ENCODE measurements around the gene VTI1A.
"Not testable (repeated sequence)": the region's sequence is repeated elsewhere in the genome, so short reads cannot be mapped to it uniquely, and the experiment has no call there.

Gene VTI1A

GRCh38 chr10:112447620-112447928 lies 559 bp downstream of the VTI1A start:
- peak overlapping the region; percentile 100 for H3K4me3 ChIP-seq (ENCODE audit: control insufficient read depth, low read depth, low read length)
- TF ChIP-seq CTCF (IDR thresholded peaks at IDR 0.05; ENCODE audit: control insufficient read depth, insufficient read depth, low read depth, low read length, missing control alignments), result no peak
- DNase-seq (ENCODE audit: low read depth), result no peak

DNA sequence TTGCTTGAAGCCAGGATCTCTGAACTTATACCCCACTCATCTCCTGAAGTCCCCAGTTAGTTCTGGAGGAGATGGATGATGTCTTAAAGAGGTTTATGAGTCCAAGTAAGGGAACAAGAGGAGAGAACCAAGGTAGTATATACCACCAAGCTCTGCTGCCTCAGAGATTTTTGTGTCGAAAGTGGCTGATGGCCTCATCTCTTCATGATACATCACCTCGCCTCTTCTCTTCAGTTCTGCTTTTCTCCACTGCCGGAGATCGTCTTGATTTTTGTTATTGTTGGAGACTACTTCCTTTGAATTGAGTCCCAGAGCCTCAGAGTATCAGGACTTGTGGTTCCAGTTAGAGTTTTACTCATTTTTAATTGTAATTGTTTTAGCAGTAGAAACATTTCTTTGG lies 1.9 kb downstream of the VTI1A start:
- DNase-seq (ENCODE audit: low read depth), result no peak
- no peak for TF ChIP-seq CTCF (IDR thresholded peaks at IDR 0.05; ENCODE audit: control insufficient read depth, insufficient read depth, low read depth, low read length, missing control alignments)
- H3K4me3 ChIP-seq (ENCODE audit: control insufficient read depth, low read depth, low read length), result no peak overlapping the region

DNA sequence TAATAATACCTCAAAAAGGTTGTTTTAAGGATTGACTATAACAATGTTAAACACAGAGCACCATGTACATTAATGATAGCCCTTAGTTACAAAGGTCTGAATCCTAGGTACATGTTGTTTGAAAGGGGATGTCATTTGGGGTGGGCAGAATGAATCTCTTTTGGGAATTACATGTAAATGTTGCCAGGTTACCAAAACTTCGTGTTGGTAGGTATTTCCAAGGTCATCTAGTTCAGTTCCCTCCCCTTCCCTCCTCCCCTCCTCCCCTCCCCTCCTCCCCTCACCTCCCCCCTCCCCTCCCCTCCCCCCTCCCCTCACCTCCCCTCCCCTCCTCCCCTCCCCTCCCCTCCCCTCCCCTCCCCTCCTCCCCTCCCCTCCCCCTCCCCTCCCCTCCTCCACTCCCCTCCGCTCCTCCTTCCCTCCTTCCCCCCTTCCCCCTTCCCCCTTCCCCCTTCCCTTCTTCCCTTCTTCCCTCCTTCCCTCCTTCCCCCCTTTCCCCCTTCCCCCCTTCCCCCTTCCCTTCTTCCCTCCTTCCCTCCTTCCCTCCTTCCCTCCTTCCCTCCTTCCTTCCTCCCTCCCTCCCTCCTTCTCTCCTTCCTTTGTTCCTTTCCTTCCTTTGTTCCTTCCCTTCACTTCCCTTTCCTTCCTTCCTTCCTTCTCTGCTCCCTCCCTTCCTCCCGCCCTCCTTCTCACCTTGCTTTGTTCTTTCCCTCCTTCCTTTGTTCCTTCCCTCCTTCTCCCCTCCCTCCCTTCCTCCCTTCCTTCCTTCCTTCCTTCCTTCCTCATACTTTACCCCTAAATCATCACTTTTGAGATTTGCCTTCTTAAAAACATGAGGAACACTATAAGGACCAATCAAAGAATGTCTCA lies 8.1 kb downstream of the VTI1A start:
- TF ChIP-seq CTCF (IDR thresholded peaks at IDR 0.05; ENCODE audit: control insufficient read depth, insufficient read depth, low read depth, low read length, missing control alignments), result no peak
- DNase-seq (ENCODE audit: low read depth), result no peak

DNA sequence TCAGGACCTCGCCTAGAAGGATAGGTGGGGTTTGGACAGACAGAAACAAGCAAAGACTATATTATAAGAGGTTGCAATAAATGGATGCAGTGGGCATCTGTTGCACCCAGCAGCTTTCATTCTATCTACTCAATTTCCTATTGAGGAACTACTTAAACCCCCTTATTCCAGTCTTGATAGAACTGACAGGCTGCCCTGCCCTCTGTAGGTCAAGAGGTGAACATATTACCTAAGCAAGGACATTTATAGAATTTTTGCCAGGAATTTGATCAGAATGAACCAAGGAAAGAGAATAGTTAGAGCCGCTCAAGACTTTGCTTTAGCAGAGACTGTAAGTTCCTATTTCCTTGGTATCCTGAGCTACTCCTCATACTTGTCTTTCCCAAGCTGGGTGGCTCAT lies 9.5 kb downstream of the VTI1A start:
- no peak overlapping the region for H3K4me3 ChIP-seq (ENCODE audit: control insufficient read depth, low read depth, low read length)
- no peak for DNase-seq (ENCODE audit: low read depth)
- no peak for TF ChIP-seq CTCF (IDR thresholded peaks at IDR 0.05; ENCODE audit: control insufficient read depth, insufficient read depth, low read depth, low read length, missing control alignments)

More for the DNA sequence above, 8.1 kb downstream of the VTI1A start:
- H3K4me3 ChIP-seq (ENCODE audit: control insufficient read depth, low read depth, low read length), result no peak overlapping the region

DNA sequence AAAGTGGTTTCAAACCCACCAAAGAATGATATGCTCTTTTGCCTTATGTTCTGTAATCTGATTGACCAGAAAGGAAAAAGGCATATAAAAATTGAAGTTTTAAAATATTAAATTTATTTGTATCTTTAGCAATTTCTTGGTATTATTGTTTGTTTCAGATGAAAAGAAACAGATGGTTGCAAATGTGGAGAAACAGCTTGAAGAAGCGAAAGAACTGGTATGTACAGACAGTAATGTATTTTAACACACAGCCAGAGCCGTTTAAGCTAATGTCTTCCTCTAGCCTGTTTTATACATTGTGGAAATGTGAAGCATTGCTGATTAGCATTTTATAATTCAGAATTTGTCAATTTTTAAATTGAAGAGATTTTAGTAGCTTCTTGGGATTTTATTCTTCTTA lies 13.4 kb downstream of the VTI1A start:
- H3K4me3 ChIP-seq (ENCODE audit: control insufficient read depth, low read depth, low read length), result no peak overlapping the region
- no peak for TF ChIP-seq CTCF (IDR thresholded peaks at IDR 0.05; ENCODE audit: control insufficient read depth, insufficient read depth, low read depth, low read length, missing control alignments)
- DNase-seq (ENCODE audit: low read depth), result no peak

DNA sequence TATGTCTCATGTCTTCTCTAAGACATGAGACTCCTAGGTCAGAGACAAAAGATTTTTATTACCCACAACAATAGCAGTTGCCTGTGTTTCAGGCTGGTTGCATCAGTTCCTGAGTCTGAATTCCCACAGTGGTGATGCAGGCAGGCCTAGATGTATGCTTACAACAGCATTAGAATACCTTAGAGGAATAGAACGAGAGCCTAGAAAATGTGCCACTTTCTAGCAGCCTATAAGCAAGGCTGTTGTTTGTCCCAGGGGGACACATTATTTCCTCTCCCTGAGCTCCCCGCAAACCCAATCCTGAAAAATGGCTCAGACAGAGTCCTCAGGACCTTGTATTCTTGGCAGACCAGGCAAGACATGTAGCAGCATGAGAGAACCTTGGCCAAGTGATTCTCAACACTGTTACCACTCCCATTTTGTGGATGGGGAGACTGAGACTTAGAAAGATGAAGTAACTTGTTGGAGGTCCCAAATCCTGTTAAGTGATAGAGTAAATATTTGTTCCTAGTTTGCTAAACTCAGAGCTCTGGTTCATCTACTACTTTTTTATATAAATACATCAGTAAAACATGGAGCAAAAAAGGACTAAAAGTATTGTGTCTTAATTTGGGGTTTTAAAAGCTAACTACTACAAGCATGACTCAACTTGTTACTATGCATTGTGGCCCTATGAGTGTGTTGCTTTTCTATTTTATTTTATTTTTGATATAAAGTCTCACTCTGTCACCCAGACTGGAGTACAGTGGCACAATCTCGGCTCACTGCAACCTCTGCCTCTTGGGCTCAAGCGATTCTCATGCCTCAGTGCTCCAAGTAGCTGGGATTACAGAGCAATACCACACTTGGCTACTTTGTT lies 14.2 kb downstream of the VTI1A start:
- no peak for TF ChIP-seq CTCF (IDR thresholded peaks at IDR 0.05; ENCODE audit: control insufficient read depth, insufficient read depth, low read depth, low read length, missing control alignments)
- DNase-seq (ENCODE audit: low read depth), result peak; percentile 87

DNA sequence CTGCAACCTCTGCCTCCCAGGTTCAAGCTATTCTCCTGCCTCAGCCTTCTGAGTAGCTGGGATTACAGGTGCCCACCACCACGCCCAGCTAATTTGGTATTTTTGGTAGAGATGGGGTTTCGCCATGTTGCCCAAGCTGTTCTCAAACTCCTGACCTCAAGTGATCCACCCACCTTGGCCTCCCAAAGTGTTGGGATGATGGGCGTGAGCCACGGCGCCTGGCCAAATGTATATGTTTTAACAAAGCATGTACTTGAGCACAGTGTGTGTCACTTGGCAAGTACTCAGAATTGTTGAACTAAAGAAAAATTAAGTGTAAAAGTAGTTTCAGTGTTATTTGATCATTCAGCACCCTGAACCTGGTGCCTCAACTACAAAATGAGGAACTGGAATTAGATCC lies 17.1 kb downstream of the VTI1A start:
- DNase-seq (ENCODE audit: low read depth); H3K4me3 ChIP-seq (ENCODE audit: control insufficient read depth, low read depth, low read length): not testable (repeated sequence)

More for the DNA sequence above, 14.2 kb downstream of the VTI1A start:
- H3K4me3 ChIP-seq (ENCODE audit: control insufficient read depth, low read depth, low read length), result no peak overlapping the region
